NCI-H2081 (cell line): ENCODE measurements around the gene PEAK1.
"Not testable (repeated sequence)": the region's sequence is repeated elsewhere in the genome, so short reads cannot be mapped to it uniquely, and the experiment has no call there.

ENCODE experiments used
- DNase-seq, 2 experiments: peaks; one replicate each; lab custom pipeline; 2025; lab: John Stamatoyannopoulos, UW

PEAK1 gene

GRCh38 chr15:77311618-77312398 lies 108.1 kb downstream of the PEAK1 start:
- DNase-seq, result no peak

- DNase-seq, result no peak
Measured at GRCh38 chr15:77311020-77311419, 108.9 kb downstream of the PEAK1 start.

GRCh38 chr15:77309392-77309791 lies 110.5 kb downstream of the PEAK1 start:
- DNase-seq, result no peak

- no peak for DNase-seq
Measured at GRCh38 chr15:77305953-77306352, 114.0 kb downstream of the PEAK1 start.

GRCh38 chr15:77296773-77297337 lies 123.0 kb downstream of the PEAK1 start:
- DNase-seq, result no peak

- no peak for DNase-seq
Measured at GRCh38 chr15:77295446-77295845, 124.5 kb downstream of the PEAK1 start.

- DNase-seq, result no peak
Measured at GRCh38 chr15:77292969-77293558, 126.8 kb downstream of the PEAK1 start.

GRCh38 chr15:77291107-77291506 lies 128.8 kb downstream of the PEAK1 start:
- no peak for DNase-seq

- no peak for DNase-seq
Measured at GRCh38 chr15:77287385-77287784, 132.5 kb downstream of the PEAK1 start.

- no peak for DNase-seq
Measured at GRCh38 chr15:77285057-77285997, 134.6 kb downstream of the PEAK1 start.

GRCh38 chr15:77282333-77282732 lies 137.6 kb downstream of the PEAK1 start:
- DNase-seq, result no peak

- DNase-seq, result no peak
Measured at GRCh38 chr15:77276943-77277342, 143.0 kb downstream of the PEAK1 start.

GRCh38 chr15:77276096-77276495 lies 143.8 kb downstream of the PEAK1 start:
- no peak for DNase-seq

- DNase-seq, result not testable (repeated sequence)
Measured at GRCh38 chr15:77273136-77273535, 146.8 kb downstream of the PEAK1 start.

GRCh38 chr15:77266708-77267386 lies 153.1 kb downstream of the PEAK1 start:
- no peak for DNase-seq

GRCh38 chr15:77255385-77255784 lies 164.5 kb downstream of the PEAK1 start:
- DNase-seq, result no peak

GRCh38 chr15:77251662-77252061 lies 168.2 kb downstream of the PEAK1 start:
- DNase-seq, result no peak

GRCh38 chr15:77247116-77247515 lies 172.8 kb downstream of the PEAK1 start:
- no peak for DNase-seq

GRCh38 chr15:77243716-77244401 lies 176.0 kb downstream of the PEAK1 start:
- DNase-seq, result no peak

GRCh38 chr15:77243135-77243534 lies 176.8 kb downstream of the PEAK1 start:
- no peak for DNase-seq
